GM12878 (cell line): ENCODE results near the gene CCDC9B. TPM values are rescaled to one million over a fixed set of nuclear protein-coding genes. Genes with fewer than 3 reads are reported as not detected.

Experiments
- ATAC-seq: fragments of 200-7000 bp; cut with Tn5 transposase; 3 replicates; pipeline ENCODE4 v1.9.1; 2020; ENCODE audit warnings: mild to moderate bottlenecking, moderate library complexity
- BruUV-seq: library from RNA; stranded (reverse); fragments of 400-500 nt; replicated peaks from 2 replicates; lab custom pipeline; 2021; lab: Mats Ljungman, UMichigan
- CTCF ChIA-PET: fragments of 300-600 bp; sonication (Branson Sonifier 250); formaldehyde crosslinking; extraction: SDS; loops from one replicate; lab custom pipeline; 2021; ENCODE audit warnings: inconsistent platforms; lab: Yijun Ruan, JAX
- POLR2A ChIA-PET: fragments of 350-600 bp; formaldehyde crosslinking; extraction: SDS; loops from one replicate; lab custom pipeline; 2021; ENCODE audit warnings: inconsistent platforms; lab: Charles Lee
- RAD21 ChIA-PET: fragments of 300-600 bp; sonication (Branson Sonifier 250); formaldehyde crosslinking; loops from one replicate; lab custom pipeline; 2023; ENCODE audit warnings: antibody characterized with exemption; ENCODE audit not compliant: unreplicated experiment; lab: Charles Lee
- SMC1A ChIA-PET: fragments of 300-600 bp; sonication (Branson Sonifier 250); formaldehyde crosslinking; loops from one replicate; lab custom pipeline; 2023; ENCODE audit not compliant: unreplicated experiment, uncharacterized antibody; lab: Charles Lee
- DNase-seq: peaks from one replicate; pipeline ENCODE4 v3.0.0-alpha.2; 2011; ENCODE audit warnings: low read depth, low spot score
- FAIRE-seq: peaks from 3 replicates; lab custom pipeline; 2011; peaks lifted over from hg19 to GRCh38; lab: Jason Lieb, UNC
- H2AFZ ChIP-seq: 2 replicates; pipeline ENCODE4 v1.6.0; 2011; ENCODE audit warnings: low read depth, low read length, control low read depth; ENCODE audit not compliant: control insufficient read depth
- H3K27ac ChIP-seq: 2 replicates; pipeline ENCODE4 v1.5.1; 2011; ENCODE audit warnings: control low read depth; ENCODE audit not compliant: control insufficient read depth, insufficient read depth
- H3K27me3 ChIP-seq, 2 experiments: replicated peaks in 1 of 2; 2 replicates each; pipeline versions ENCODE4 v1.6.0 to v1.6.1; 2011; ENCODE audit warnings: low read length in 1 of 2; ENCODE audit not compliant: control insufficient read depth in 2 of 2, insufficient read depth in 2 of 2
- H3K36me3 ChIP-seq, 2 experiments: 2 replicates each; pipeline ENCODE4 v1.5.1; 2011; ENCODE audit warnings: low read length in 1 of 2; ENCODE audit not compliant: control insufficient read depth in 2 of 2, insufficient read depth in 2 of 2
- H3K4me1 ChIP-seq: 2 replicates; pipeline ENCODE4 v1.6.1; 2011; ENCODE audit warnings: mild to moderate bottlenecking, low read length, moderate library complexity, mixed read lengths; ENCODE audit not compliant: control insufficient read depth, insufficient read depth
- H3K4me2 ChIP-seq: 2 replicates; pipeline ENCODE4 v1.6.0; 2011; ENCODE audit warnings: control low read depth; ENCODE audit not compliant: control insufficient read depth, insufficient read depth
- H3K4me3 ChIP-seq: fragments of 200-600 bp; sonication (generic); 2 replicates; pipeline ENCODE4 v1.5.1; 2016
- H3K79me2 ChIP-seq: 2 replicates; pipeline ENCODE4 v1.6.0; 2011; ENCODE audit warnings: low read length; ENCODE audit not compliant: control insufficient read depth, insufficient read depth
- H3K9ac ChIP-seq: 2 replicates; pipeline ENCODE4 v1.8.0; 2011; ENCODE audit warnings: low read length, control low read depth, mixed read lengths; ENCODE audit not compliant: control insufficient read depth, insufficient read depth
- H3K9me3 ChIP-seq: replicated peaks from 3 replicates; pipeline ENCODE4 v1.5.1; 2011; ENCODE audit warnings: mild to moderate bottlenecking, low read length; ENCODE audit not compliant: control insufficient read depth, insufficient read depth
- H4K20me1 ChIP-seq: 2 replicates; pipeline ENCODE4 v1.6.0; 2011; ENCODE audit not compliant: control insufficient read depth, insufficient read depth
- CEBPB ChIP-seq, 2 experiments: fragments of 150-350 bp in 1 of 2; IDR thresholded peaks; 2 replicates each; pipeline ENCODE4 v1.6.1; 2012 to 2014; ENCODE audit warnings: low read depth in 2 of 2, low read length in 2 of 2, borderline replicate concordance in 1 of 2, inconsistent platforms in 1 of 2
- CHD4 ChIP-seq: fragments of 200-600 bp; sonication (generic); IDR thresholded peaks from 2 replicates; pipeline ENCODE4 v1.6.1; 2016; ENCODE audit warnings: mild to moderate bottlenecking
- HDAC2 ChIP-seq: fragments of 200-600 bp; sonication (generic); IDR thresholded peaks from 2 replicates; pipeline ENCODE4 v1.6.1; 2017
- MXI1 ChIP-seq: fragments of 150-350 bp; IDR thresholded peaks from 2 replicates; pipeline ENCODE4 v1.6.1; 2011; ENCODE audit warnings: low read depth, mild to moderate bottlenecking, inconsistent platforms, low read length, improper control_type of control experiment
- NFIC ChIP-seq: IDR thresholded peaks from 2 replicates; pipeline ENCODE4 v1.6.1; 2012; ENCODE audit warnings: low read depth, mild to moderate bottlenecking, inconsistent platforms, low read length, moderate library complexity
- NFXL1 ChIP-seq: fragments of 450-650 bp; IDR thresholded peaks from 2 replicates; pipeline ENCODE4 v1.6.1; 2017; ENCODE audit warnings: antibody characterized with exemption, mild to moderate bottlenecking, borderline replicate concordance
- PAX8 ChIP-seq: fragments of 450-650 bp; IDR thresholded peaks from 2 replicates; pipeline ENCODE4 v1.6.1; 2017; ENCODE audit warnings: mild to moderate bottlenecking, moderate library complexity
- SIN3A ChIP-seq: IDR thresholded peaks from 2 replicates; pipeline ENCODE4 v1.6.1; 2012; ENCODE audit warnings: low read depth, low read length, improper control_type of control experiment
- SMAD1 ChIP-seq: fragments of 450-650 bp; IDR thresholded peaks from 2 replicates; pipeline ENCODE4 v1.6.1; 2018; ENCODE audit warnings: mild to moderate bottlenecking, low read depth; ENCODE audit not compliant: partially characterized antibody
- SREBF1 ChIP-seq: IDR thresholded peaks from 2 replicates; pipeline ENCODE4 v1.6.1; 2012; ENCODE audit warnings: mild to moderate bottlenecking, low read length
- TAF1 ChIP-seq: IDR thresholded peaks from 2 replicates; pipeline ENCODE4 v1.6.1; 2011; ENCODE audit warnings: mild to moderate bottlenecking, low read depth, low read length, borderline replicate concordance
- WGBS: methylation state at CpG from one replicate; pipeline ENCODE4 v1.1.6; 2016; ENCODE audit warnings: low lambda C conversion rate; ENCODE audit not compliant: insufficient replicate concordance, insufficient coverage; ENCODE audit errors: missing lambda C conversion rate; 5-methylcytosine and 5-hydroxymethylcytosine counted together
- in situ Hi-C: fragments of 300-500 bp; cut with MboI; formaldehyde crosslinking; loops from 9 replicates; pipeline ENCODE4 v1.14.3; 2018; ENCODE audit warnings: mixed read lengths
- intact Hi-C: fragments of 100-400 bp; cut with micrococcal nuclease; formaldehyde crosslinking; loops from one replicate; pipeline ENCODE4 v1.14.2; 2022; ENCODE audit not compliant: unreplicated experiment
- polyA plus RNA-seq, 11 experiments: library from polyadenylated mRNA; depleted of rRNA in 4 of 11; unstranded in 6 of 11; stranded (reverse) in 5 of 11; fragments of >200 nt; fragmentation: Nextera tagmentation in 4 of 11; fragmentation: Illumina TruSeq in 1 of 11; extraction: Ambion mirVana in 4 of 11; extraction: Trizol in 1 of 11; gene quantifications; 1 replicate in 1 of 11; 2 replicates in 10 of 11; pipeline versions ENCODE4 v1.2.1 to v1.2.3, GENCODE V29; 2011 to 2016; ENCODE audit warnings: inconsistent platforms in 2 of 11, missing spikeins in 2 of 11, low read depth in 1 of 11
- total RNA-seq, 4 experiments: library from RNA; depleted of rRNA in 3 of 4; stranded (reverse); fragments of >200 nt in 3 of 4; fragmentation: Illumina TruSeq in 1 of 4; extraction: Trizol in 1 of 4; gene quantifications; 2 replicates each; pipeline versions ENCODE4 v1.2.1 to v1.2.3, GENCODE V29; 2013 to 2021
- TF ChIP-seq, protein P1 (sequence below): IDR thresholded peaks from 2 replicates; pipeline ENCODE4 v1.6.1; 2011; ENCODE audit warnings: mild to moderate bottlenecking, low read depth, low read length, moderate library complexity; ENCODE audit not compliant: insufficient replicate concordance
- TF ChIP-seq, protein P2 (sequence below): fragments of 450-650 bp; IDR thresholded peaks from 2 replicates; pipeline ENCODE4 v1.6.1; 2014; ENCODE audit warnings: mild to moderate bottlenecking
- TF ChIP-seq, protein P3 (sequence below): fragments of 450-650 bp; IDR thresholded peaks from 2 replicates; pipeline ENCODE4 v1.6.1; 2016; ENCODE audit warnings: mild to moderate bottlenecking
- TF ChIP-seq, protein P4 (sequence below), 3 experiments: IDR thresholded peaks in 2 of 3; conservative IDR thresholded peaks in 1 of 3; 2 replicates each; pipeline ENCODE4 v1.5.1; 2011; ENCODE audit warnings: low read depth in 3 of 3, low read length in 3 of 3, mild to moderate bottlenecking in 3 of 3, control low read depth in 2 of 3, moderate library complexity in 2 of 3, inconsistent platforms in 1 of 3, mixed read lengths in 1 of 3; ENCODE audit not compliant: control insufficient read depth in 2 of 3, insufficient read depth in 1 of 3; ENCODE audit errors: extremely low read depth in 1 of 3

CCDC9B gene
- total and polyA plus RNA-seq, 10 of the 15 experiments (the other 5 are each of a cell fraction or from before 2014, with no cell fraction given), result 0.01 to 0.08 (median 0.03) TPM; not detected in 6

DNA sequence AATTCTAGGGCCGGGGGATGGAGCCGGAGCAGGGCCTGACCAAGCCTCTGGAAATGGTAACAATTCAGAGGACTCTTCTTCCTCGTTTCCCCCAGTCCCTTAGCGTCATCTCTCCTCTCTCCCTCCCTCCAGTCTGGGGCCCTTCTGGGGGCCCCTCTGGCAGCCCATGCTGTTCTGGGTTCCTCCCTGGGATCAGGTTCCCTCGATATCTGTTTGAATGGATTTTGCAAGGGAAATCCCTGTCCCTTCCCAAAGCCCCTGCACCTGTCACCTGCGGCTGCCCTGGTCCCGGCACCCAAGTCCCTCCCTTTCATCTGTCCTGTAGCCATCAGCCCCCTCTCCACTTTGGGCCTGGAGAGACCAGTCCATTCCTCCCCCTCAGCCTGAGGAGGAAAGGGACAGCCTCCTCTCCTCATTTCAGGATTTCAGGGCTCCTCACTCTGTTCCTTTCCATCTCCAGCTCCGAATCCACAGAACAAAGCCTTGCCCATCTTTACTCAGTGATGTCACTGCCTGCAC, 31.3 kb downstream of the CCDC9B start (continued):
- TF ChIP-seq SMAD1, result no peak
- TF ChIP-seq HDAC2, result no peak

DNA sequence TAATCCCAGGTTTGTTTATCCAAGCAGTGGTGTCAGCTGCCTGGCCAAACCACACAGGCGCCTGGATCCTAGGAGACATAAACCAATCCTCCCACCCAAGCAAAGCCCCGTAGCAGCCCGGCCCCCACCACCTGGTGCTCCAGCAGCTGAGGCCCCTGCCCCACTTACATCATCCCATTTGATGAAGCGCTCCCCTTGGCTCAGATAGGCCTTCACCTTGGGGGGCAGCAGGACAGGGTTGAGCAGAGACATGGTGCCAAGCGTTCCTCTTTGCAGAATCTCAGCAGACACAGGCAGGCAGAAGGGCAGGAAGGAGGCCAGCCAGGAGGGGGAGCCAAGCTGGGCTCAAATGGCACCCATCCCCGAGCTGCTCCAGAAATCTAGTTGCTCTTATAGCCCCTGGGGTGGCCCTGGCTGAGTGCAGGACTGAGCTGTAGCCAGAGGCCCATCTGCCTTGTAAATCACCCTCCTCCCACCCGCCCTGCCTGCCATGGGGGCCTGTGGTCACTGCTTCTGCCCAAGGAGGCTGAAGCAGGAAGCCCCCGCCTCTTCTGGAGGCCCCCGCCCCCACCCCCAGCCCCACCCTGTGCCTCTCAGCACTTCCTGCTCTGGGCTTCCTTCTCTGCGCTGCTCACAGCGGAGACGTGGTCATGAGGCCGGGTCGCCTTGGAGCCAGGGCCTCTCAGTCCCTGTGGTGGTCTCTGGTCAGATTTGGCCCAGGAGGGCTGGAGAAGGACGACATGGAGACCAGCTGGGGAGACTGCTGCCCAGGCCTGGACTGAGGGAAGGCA, 33.1 kb downstream of the CCDC9B start, which contains the start of gene PLCB2:
PLCB2 (minus strand) TSS at position 515 of the 791 bp plus-strand sequence; CDS start at position 252, 263 bp downstream.
- SMC1A ChIA-PET, result interaction anchor here (1.4 to 10.0 kb wide), 8 partner anchors 13 to 272 kb away, joined by 3 to 83 read pairs (median 5); partner anchors contain the start of gene INAFM2
- DNase-seq (peak; percentile 16), FAIRE-seq (no peak), ATAC-seq (peak; percentile 78)
- RAD21 ChIA-PET, result interaction anchor here (0.8 to 6.8 kb wide), 7 partner anchors 12 to 201 kb away, joined by 3 to 87 read pairs (median 4); no protein-coding TSS in a partner anchor
- peak within 1 kb of the TSS; percentile 78 for H3K27ac ChIP-seq
- H2AFZ ChIP-seq, result peak within 1 kb of the TSS; percentile 89
- peak within 1 kb of the TSS; percentile 93 for H3K4me2 ChIP-seq
- WGBS, result 6% methylated on average over 14 of the region's 15 CpGs
- POLR2A ChIA-PET, result no interaction called here
- intact Hi-C loops, result no loop called here
- peak within 1 kb of the TSS; percentile 80 for H3K9ac ChIP-seq
- no peaks in the 10 kb centered on the region for H3K9me3 ChIP-seq
- no peaks in the 10 kb centered on the region for H3K36me3 ChIP-seq
- peak within 1 kb of the TSS; percentile 80 for H3K4me3 ChIP-seq
- peaks cover 12% of the 10 kb centered on the region for H3K4me1 ChIP-seq
- no TSS peak for BruUV-seq
- H3K27me3 ChIP-seq, result peaks cover 0 to 1% of the 10 kb centered on the region in 2 experiments; a peak in 1 of 4 replicates
- CTCF ChIA-PET, result interaction anchor here (0.5 to 17.6 kb wide), 14 partner anchors 9 to 269 kb away, joined by 3 to 336 read pairs (median 6); partner anchors contain the start of genes ANKRD63, CCDC9B, INAFM2 and IVD
- no peaks in the 10 kb centered on the region for H4K20me1 ChIP-seq
- H3K79me2 ChIP-seq, result no peaks in the 10 kb centered on the region
- in situ Hi-C loops, result loop anchor here (5.0 kb wide), 1 partner anchor 50 kb away; the partner anchor contains the start of gene DISP2
- TF ChIP-seq PAX8 (no peak), SREBF1 (no peak), CEBPB (IDR thresholded peaks at IDR 0.05; ENCODE audit: borderline replicate concordance in 1 of 2, low read depth in 2 of 2, low read length in 2 of 2) (no peak), NFXL1 (no peak), CHD4 (no peak), MXI1 (no peak), NFIC (no peak), SIN3A (no peak), TAF1 (0 out of 2 replicates have a peak, but pooled peaks have one; percentile 54)
- TF ChIP-seq, protein P1, sequence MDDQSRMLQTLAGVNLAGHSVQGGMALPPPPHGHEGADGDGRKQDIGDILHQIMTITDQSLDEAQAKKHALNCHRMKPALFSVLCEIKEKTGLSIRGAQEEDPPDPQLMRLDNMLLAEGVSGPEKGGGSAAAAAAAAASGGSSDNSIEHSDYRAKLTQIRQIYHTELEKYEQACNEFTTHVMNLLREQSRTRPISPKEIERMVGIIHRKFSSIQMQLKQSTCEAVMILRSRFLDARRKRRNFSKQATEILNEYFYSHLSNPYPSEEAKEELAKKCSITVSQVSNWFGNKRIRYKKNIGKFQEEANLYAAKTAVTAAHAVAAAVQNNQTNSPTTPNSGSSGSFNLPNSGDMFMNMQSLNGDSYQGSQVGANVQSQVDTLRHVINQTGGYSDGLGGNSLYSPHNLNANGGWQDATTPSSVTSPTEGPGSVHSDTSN, result no peak
- TF ChIP-seq, protein P2, sequence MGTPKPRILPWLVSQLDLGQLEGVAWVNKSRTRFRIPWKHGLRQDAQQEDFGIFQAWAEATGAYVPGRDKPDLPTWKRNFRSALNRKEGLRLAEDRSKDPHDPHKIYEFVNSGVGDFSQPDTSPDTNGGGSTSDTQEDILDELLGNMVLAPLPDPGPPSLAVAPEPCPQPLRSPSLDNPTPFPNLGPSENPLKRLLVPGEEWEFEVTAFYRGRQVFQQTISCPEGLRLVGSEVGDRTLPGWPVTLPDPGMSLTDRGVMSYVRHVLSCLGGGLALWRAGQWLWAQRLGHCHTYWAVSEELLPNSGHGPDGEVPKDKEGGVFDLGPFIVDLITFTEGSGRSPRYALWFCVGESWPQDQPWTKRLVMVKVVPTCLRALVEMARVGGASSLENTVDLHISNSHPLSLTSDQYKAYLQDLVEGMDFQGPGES, result no peak
- TF ChIP-seq, protein P3, sequence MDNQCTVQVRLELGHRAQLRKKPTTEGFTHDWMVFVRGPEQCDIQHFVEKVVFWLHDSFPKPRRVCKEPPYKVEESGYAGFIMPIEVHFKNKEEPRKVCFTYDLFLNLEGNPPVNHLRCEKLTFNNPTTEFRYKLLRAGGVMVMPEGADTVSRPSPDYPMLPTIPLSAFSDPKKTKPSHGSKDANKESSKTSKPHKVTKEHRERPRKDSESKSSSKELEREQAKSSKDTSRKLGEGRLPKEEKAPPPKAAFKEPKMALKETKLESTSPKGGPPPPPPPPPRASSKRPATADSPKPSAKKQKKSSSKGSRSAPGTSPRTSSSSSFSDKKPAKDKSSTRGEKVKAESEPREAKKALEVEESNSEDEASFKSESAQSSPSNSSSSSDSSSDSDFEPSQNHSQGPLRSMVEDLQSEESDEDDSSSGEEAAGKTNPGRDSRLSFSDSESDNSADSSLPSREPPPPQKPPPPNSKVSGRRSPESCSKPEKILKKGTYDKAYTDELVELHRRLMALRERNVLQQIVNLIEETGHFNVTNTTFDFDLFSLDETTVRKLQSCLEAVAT, result no peak
- TF ChIP-seq, protein P4, sequence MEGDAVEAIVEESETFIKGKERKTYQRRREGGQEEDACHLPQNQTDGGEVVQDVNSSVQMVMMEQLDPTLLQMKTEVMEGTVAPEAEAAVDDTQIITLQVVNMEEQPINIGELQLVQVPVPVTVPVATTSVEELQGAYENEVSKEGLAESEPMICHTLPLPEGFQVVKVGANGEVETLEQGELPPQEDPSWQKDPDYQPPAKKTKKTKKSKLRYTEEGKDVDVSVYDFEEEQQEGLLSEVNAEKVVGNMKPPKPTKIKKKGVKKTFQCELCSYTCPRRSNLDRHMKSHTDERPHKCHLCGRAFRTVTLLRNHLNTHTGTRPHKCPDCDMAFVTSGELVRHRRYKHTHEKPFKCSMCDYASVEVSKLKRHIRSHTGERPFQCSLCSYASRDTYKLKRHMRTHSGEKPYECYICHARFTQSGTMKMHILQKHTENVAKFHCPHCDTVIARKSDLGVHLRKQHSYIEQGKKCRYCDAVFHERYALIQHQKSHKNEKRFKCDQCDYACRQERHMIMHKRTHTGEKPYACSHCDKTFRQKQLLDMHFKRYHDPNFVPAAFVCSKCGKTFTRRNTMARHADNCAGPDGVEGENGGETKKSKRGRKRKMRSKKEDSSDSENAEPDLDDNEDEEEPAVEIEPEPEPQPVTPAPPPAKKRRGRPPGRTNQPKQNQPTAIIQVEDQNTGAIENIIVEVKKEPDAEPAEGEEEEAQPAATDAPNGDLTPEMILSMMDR (IDR thresholded peaks at IDR 0.05 in 2 of 3, conservative IDR thresholded peaks at IDR 0.05 in 1 of 3; ENCODE audit: control insufficient read depth in 2 of 3, extremely low read depth in 1 of 3, insufficient read depth in 1 of 3, low read depth in 3 of 3, low read length in 3 of 3), result peak; percentile 27 to 46 (median 39); a peak in 5 of 6 replicates
